ENCODE data around the gene FAM171A1. TPM values are rescaled to one million over a fixed set of nuclear protein-coding genes. Genes with fewer than 3 reads are reported as not detected.

FAM171A1 gene
- total and polyA plus RNA-seq, 2 donors (not counting 3 experiments of a cell fraction or from before 2014, with no cell fraction given), result 56.3 to 75.8 TPM

- POLR2A ChIA-PET, result no interaction called here
- Histone ChIP-seq H2AFZ (ENCODE audit: low read depth, low read length) (no peak overlapping the region), H3K27me3 (ENCODE audit: control insufficient read depth in 2 of 2, insufficient read depth in 2 of 2, low read length in 2 of 2) (no peaks in the 10 kb centered on the region), H3K79me2 (ENCODE audit: control insufficient read depth, insufficient read depth, low read length) (peaks cover 55% of the 10 kb centered on the region), H3K27ac (ENCODE audit: insufficient read depth, low read depth, low read length) (no peak overlapping the region), H3K9me1 (replicated peaks; ENCODE audit: control insufficient read depth, extremely low read depth, insufficient read depth, low read length) (no peaks in the 10 kb centered on the region), H3K9ac (replicated peaks; ENCODE audit: extremely low read depth, insufficient read depth, low read length) (no peak overlapping the region), H3K4me3 (replicated peaks in 1 of 3; ENCODE audit: insufficient read depth in 1 of 3, low read depth in 1 of 3, low read length in 3 of 3) (no peak overlapping the region), H3K36me3 (ENCODE audit: control insufficient read depth in 2 of 2, extremely low read depth in 1 of 2, insufficient read depth in 2 of 2, low read length in 2 of 2) (no peaks in the 10 kb centered on the region), H4K20me1 (replicated peaks; ENCODE audit: control insufficient read depth, extremely low read depth, insufficient read depth, low read length) (no peaks in the 10 kb centered on the region), H3K4me1 (ENCODE audit: control insufficient read depth, extremely low read depth, insufficient read depth, low read length) (no peaks in the 10 kb centered on the region), H3K4me2 (ENCODE audit: insufficient read depth, low read length) (no peak overlapping the region), H3K9me3 (replicated peaks; ENCODE audit: control insufficient read depth, insufficient read depth, low read length) (no peaks in the 10 kb centered on the region)
- dilution Hi-C loops (cut with MboI; ENCODE audit: extremely low pct_ligation_motif_present, low sequenced_read_pairs), result no loop called here
- DNase-seq (ENCODE audit: low read depth, low spot score), result no peak
- BruUV-seq (replicated peaks), result no TSS peak
- CTCF ChIA-PET, result no interaction called here
- intact Hi-C loops (cut with micrococcal nuclease), result no loop called here
- no peak for FAIRE-seq
- TF ChIP-seq EZH2 (IDR thresholded peaks at IDR 0.05; ENCODE audit: borderline replicate concordance, low read depth, low read length, severe bottlenecking) (no peak), MYC (IDR thresholded peaks at IDR 0.05; ENCODE audit: low read depth, low read length) (no peak), FOS (IDR thresholded peaks at IDR 0.05; ENCODE audit: borderline replicate concordance, insufficient read depth, low read length) (no peak), JUN (IDR thresholded peaks at IDR 0.05; ENCODE audit: borderline replicate concordance, insufficient read depth, insufficient read length, low read depth) (no peak), POLR2A (IDR thresholded peaks at IDR 0.05; ENCODE audit: low read depth, low read length) (no peak), MAX (IDR thresholded peaks at IDR 0.05; ENCODE audit: insufficient read depth, insufficient read length) (no peak), GATA2 (IDR thresholded peaks at IDR 0.05; ENCODE audit: insufficient read depth, insufficient read length, low read depth, low read length) (no peak), POLR2AphosphoS5 (IDR thresholded peaks at IDR 0.05; ENCODE audit: insufficient read depth, low read depth, low read length) (no peak)
- TF ChIP-seq, protein P1, sequence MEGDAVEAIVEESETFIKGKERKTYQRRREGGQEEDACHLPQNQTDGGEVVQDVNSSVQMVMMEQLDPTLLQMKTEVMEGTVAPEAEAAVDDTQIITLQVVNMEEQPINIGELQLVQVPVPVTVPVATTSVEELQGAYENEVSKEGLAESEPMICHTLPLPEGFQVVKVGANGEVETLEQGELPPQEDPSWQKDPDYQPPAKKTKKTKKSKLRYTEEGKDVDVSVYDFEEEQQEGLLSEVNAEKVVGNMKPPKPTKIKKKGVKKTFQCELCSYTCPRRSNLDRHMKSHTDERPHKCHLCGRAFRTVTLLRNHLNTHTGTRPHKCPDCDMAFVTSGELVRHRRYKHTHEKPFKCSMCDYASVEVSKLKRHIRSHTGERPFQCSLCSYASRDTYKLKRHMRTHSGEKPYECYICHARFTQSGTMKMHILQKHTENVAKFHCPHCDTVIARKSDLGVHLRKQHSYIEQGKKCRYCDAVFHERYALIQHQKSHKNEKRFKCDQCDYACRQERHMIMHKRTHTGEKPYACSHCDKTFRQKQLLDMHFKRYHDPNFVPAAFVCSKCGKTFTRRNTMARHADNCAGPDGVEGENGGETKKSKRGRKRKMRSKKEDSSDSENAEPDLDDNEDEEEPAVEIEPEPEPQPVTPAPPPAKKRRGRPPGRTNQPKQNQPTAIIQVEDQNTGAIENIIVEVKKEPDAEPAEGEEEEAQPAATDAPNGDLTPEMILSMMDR (IDR thresholded peaks at IDR 0.05; ENCODE audit: extremely low read depth in 1 of 2, insufficient read depth in 1 of 2, low read depth in 1 of 2, low read length in 2 of 2), result no peak
These were observed 65.5 kb downstream of the FAM171A1 start for GRCh38 chr10:15305634-15306033.

Measured in endothelial cell of umbilical vein (primary cell).